CD4-positive, CD25-positive, alpha-beta regulatory T cell (primary cell): Measurements from ENCODE around the gene IFIT3. TPM values are rescaled to one million over a fixed set of nuclear protein-coding genes. Genes with fewer than 3 reads are reported as not detected.

Source experiments
- ATAC-seq, 2 donors: fragments of 150-1000 bp; cut with Tn5 transposase; one replicate each; pipeline ENCODE4 v1.10.0; 2021; ENCODE audit warnings: low read depth in 2 of 2, moderate number of reproducible peaks in 2 of 2, moderate library complexity in 1 of 2
- DNase-seq, 3 donors: peaks; one replicate each; pipeline versions ENCODE4 v3.0.0 to v3.0.0-alpha.2; 2012 to 2022; ENCODE audit warnings: mixed read lengths in 1 of 3
- H3K27ac ChIP-seq: one replicate; pipeline ENCODE4 v1.7.0; 2013; ENCODE audit warnings: mild to moderate bottlenecking, low read length; ENCODE audit not compliant: insufficient read depth, poor library complexity, severe bottlenecking
- H3K27me3 ChIP-seq: one replicate; pipeline ENCODE4 v1.7.0; 2013; ENCODE audit warnings: low read length; ENCODE audit not compliant: control insufficient read depth, insufficient read depth
- H3K36me3 ChIP-seq: one replicate; pipeline ENCODE4 v1.7.0; 2013; ENCODE audit warnings: mild to moderate bottlenecking, low read length, moderate library complexity; ENCODE audit not compliant: control insufficient read depth, insufficient read depth
- H3K4me1 ChIP-seq: 2 replicates; pipeline ENCODE4 v1.7.0; 2013; ENCODE audit warnings: mild to moderate bottlenecking, low read length; ENCODE audit not compliant: insufficient read depth, control insufficient read depth, poor library complexity, severe bottlenecking
- H3K4me3 ChIP-seq: one replicate; pipeline ENCODE4 v1.7.0; 2013; ENCODE audit warnings: low read depth, mild to moderate bottlenecking, low read length, moderate library complexity
- H3K9me3 ChIP-seq, 2 experiments: 1 replicate in 1 of 2; 2 replicates in 1 of 2; pipeline ENCODE4 v1.7.0; 2013; ENCODE audit warnings: low read length in 2 of 2, mild to moderate bottlenecking in 1 of 2, moderate library complexity in 1 of 2; ENCODE audit not compliant: control insufficient read depth in 2 of 2
- H3K27ac Mint-ChIP-seq, 3 donors: one replicate each; pipeline ENCODE4 v1.8.0; 2020 to 2022; ENCODE audit warnings: mild to moderate bottlenecking in 3 of 3, mixed read lengths in 3 of 3, moderate library complexity in 2 of 3
- H3K27me3 Mint-ChIP-seq: one replicate; pipeline ENCODE4 v1.8.0; 2022; ENCODE audit warnings: mild to moderate bottlenecking, mixed read lengths
- H3K36me3 Mint-ChIP-seq: one replicate; pipeline ENCODE4 v1.8.0; 2020; ENCODE audit warnings: mixed read lengths
- H3K4me1 Mint-ChIP-seq, 4 donors: one replicate each; pipeline ENCODE4 v1.8.0; 2020 to 2022; ENCODE audit warnings: mixed read lengths in 4 of 4, mild to moderate bottlenecking in 1 of 4
- H3K4me3 Mint-ChIP-seq, 4 donors: one replicate each; pipeline ENCODE4 v1.8.0; 2020 to 2022; ENCODE audit warnings: mild to moderate bottlenecking in 4 of 4, mixed read lengths in 4 of 4, moderate library complexity in 3 of 4
- H3K9me3 Mint-ChIP-seq, 7 donors: one replicate each; pipeline ENCODE4 v1.8.0; 2020 to 2022; ENCODE audit warnings: mixed read lengths in 7 of 7, mild to moderate bottlenecking in 3 of 7, moderate library complexity in 2 of 7
- polyA plus RNA-seq, 4 donors: library from polyadenylated mRNA; unstranded; fragments of 300-500 nt; fragmentation: Illumina TruSeq; gene quantifications; one replicate each; pipeline ENCODE4 v1.2.3, GENCODE V29; 2021
- total RNA-seq: library from RNA; stranded (reverse); gene quantifications from one replicate; pipeline ENCODE4 v1.2.3, GENCODE V29; 2022

Gene IFIT3
- total and polyA plus RNA-seq, 5 donors from 2014 or later = 9.0 to 25.9 (median 13.8) TPM

- no peak overlapping the region for H3K4me3 Mint-ChIP-seq
- peaks cover 0 to 1% (median 0%) of the 10 kb centered on the region in 7 donors for H3K9me3 Mint-ChIP-seq
- H3K4me3 ChIP-seq = no peak overlapping the region
- ATAC-seq (no peak), DNase-seq (no peak)
- no peak overlapping the region for H3K27ac ChIP-seq
- H3K27ac Mint-ChIP-seq = no peak overlapping the region
- no peaks in the 10 kb centered on the region for H3K27me3 ChIP-seq
- H3K4me1 ChIP-seq = peaks cover 7% of the 10 kb centered on the region
- no peaks in the 10 kb centered on the region for H3K36me3 ChIP-seq
- H3K9me3 ChIP-seq = no peaks in the 10 kb centered on the region
- H3K36me3 Mint-ChIP-seq = no peaks in the 10 kb centered on the region
- H3K4me1 Mint-ChIP-seq = peaks cover 9 to 23% (median 11%) of the 10 kb centered on the region in 4 donors
- no peaks in the 10 kb centered on the region for H3K27me3 Mint-ChIP-seq
These were observed 25.0 kb downstream of the IFIT3 start for GRCh38 chr10:89352802-89353201.

GRCh38 chr10:89355394-89355931 is 27.7 kb downstream of the IFIT3 start:
- H3K4me1 Mint-ChIP-seq = peaks cover 5 to 12% (median 10%) of the 10 kb centered on the region in 4 donors
- H3K36me3 ChIP-seq = no peaks in the 10 kb centered on the region
- peaks cover 0 to 3% (median 0%) of the 10 kb centered on the region in 7 donors for H3K9me3 Mint-ChIP-seq
- no peak overlapping the region for H3K27ac ChIP-seq
- DNase-seq (no peak), ATAC-seq (no peak)
- H3K9me3 ChIP-seq = no peaks in the 10 kb centered on the region
- no peaks in the 10 kb centered on the region for H3K36me3 Mint-ChIP-seq
- peaks cover 6% of the 10 kb centered on the region for H3K4me1 ChIP-seq
- no peak overlapping the region for H3K4me3 Mint-ChIP-seq
- no peaks in the 10 kb centered on the region for H3K27me3 ChIP-seq
- H3K27me3 Mint-ChIP-seq = no peaks in the 10 kb centered on the region
- no peak overlapping the region for H3K27ac Mint-ChIP-seq
- H3K4me3 ChIP-seq = no peak overlapping the region

- Mint-ChIP-seq H3K36me3 (no peaks in the 10 kb centered on the region), H3K4me1 (peaks cover 0 to 3% (median under 1%) of the 10 kb centered on the region in 4 donors), H3K27ac (no peak overlapping the region), H3K27me3 (no peaks in the 10 kb centered on the region), H3K4me3 (no peak overlapping the region), H3K9me3 (peaks cover 0 to 3% (median 0%) of the 10 kb centered on the region in 7 donors)
- no peaks in the 10 kb centered on the region for H3K36me3 ChIP-seq
- DNase-seq = no peak
- H3K4me1 ChIP-seq = no peaks in the 10 kb centered on the region
- H3K27me3 ChIP-seq = no peaks in the 10 kb centered on the region
- H3K27ac ChIP-seq = no peak overlapping the region
- no peak overlapping the region for H3K4me3 ChIP-seq
- no peak for ATAC-seq
- H3K9me3 ChIP-seq = no peaks in the 10 kb centered on the region
These were observed 29.3 kb downstream of the IFIT3 start for GRCh38 chr10:89357096-89357495.

- no peak overlapping the region for H3K4me3 ChIP-seq
- H3K27me3 ChIP-seq = no peaks in the 10 kb centered on the region
- H3K36me3 Mint-ChIP-seq = no peaks in the 10 kb centered on the region
- H3K4me1 ChIP-seq = no peaks in the 10 kb centered on the region
- H3K27ac Mint-ChIP-seq = no peak overlapping the region
- H3K9me3 Mint-ChIP-seq = peaks cover 0 to 3% (median 0%) of the 10 kb centered on the region in 7 donors
- H3K27me3 Mint-ChIP-seq = no peaks in the 10 kb centered on the region
- H3K36me3 ChIP-seq = no peaks in the 10 kb centered on the region
- ATAC-seq (no peak), DNase-seq (no peak)
- no peak overlapping the region for H3K27ac ChIP-seq
- H3K4me1 Mint-ChIP-seq = peaks cover 0 to 3% (median 1%) of the 10 kb centered on the region in 4 donors
- H3K4me3 Mint-ChIP-seq = no peak overlapping the region
- H3K9me3 ChIP-seq = no peaks in the 10 kb centered on the region
These were observed 30.2 kb downstream of the IFIT3 start for GRCh38 chr10:89357975-89358374.

GRCh38 chr10:89360157-89360556 is 32.4 kb downstream of the IFIT3 start:
- H3K27ac Mint-ChIP-seq = no peak overlapping the region
- Histone ChIP-seq H3K4me3 (no peak overlapping the region), H3K27me3 (no peaks in the 10 kb centered on the region), H3K27ac (no peak overlapping the region), H3K9me3 (no peaks in the 10 kb centered on the region), H3K36me3 (no peaks in the 10 kb centered on the region), H3K4me1 (no peaks in the 10 kb centered on the region)
- H3K4me3 Mint-ChIP-seq = no peak overlapping the region
- DNase-seq (no peak), ATAC-seq (no peak)
- no peaks in the 10 kb centered on the region for H3K36me3 Mint-ChIP-seq
- peaks cover 0 to 13% (median 5%) of the 10 kb centered on the region in 4 donors for H3K4me1 Mint-ChIP-seq
- H3K9me3 Mint-ChIP-seq = peaks cover 0 to 3% (median 0%) of the 10 kb centered on the region in 7 donors
- no peaks in the 10 kb centered on the region for H3K27me3 Mint-ChIP-seq

- Histone ChIP-seq H3K4me3 (no peak overlapping the region), H3K9me3 (no peaks in the 10 kb centered on the region), H3K36me3 (no peaks in the 10 kb centered on the region), H3K27ac (no peak overlapping the region), H3K4me1 (no peaks in the 10 kb centered on the region), H3K27me3 (no peaks in the 10 kb centered on the region)
- no peak overlapping the region for H3K27ac Mint-ChIP-seq
- H3K27me3 Mint-ChIP-seq = no peaks in the 10 kb centered on the region
- no peak overlapping the region for H3K4me3 Mint-ChIP-seq
- no peaks in the 10 kb centered on the region for H3K36me3 Mint-ChIP-seq
- DNase-seq = no peak
- H3K4me1 Mint-ChIP-seq = peaks cover 4 to 16% (median 9%) of the 10 kb centered on the region in 4 donors
- ATAC-seq = no peak
- peaks cover 0 to 3% (median 0%) of the 10 kb centered on the region in 7 donors for H3K9me3 Mint-ChIP-seq
These were observed 35.1 kb downstream of the IFIT3 start for GRCh38 chr10:89362929-89363328.

GRCh38 chr10:89363729-89364442 is 36.1 kb downstream of the IFIT3 start:
- no peaks in the 10 kb centered on the region for H3K36me3 Mint-ChIP-seq
- no peak overlapping the region for H3K27ac ChIP-seq

GRCh38 chr10:89364531-89364930 is 36.7 kb downstream of the IFIT3 start:
- Mint-ChIP-seq H3K4me1 (peaks cover 4 to 18% (median 10%) of the 10 kb centered on the region in 4 donors), H3K4me3 (no peak overlapping the region), H3K9me3 (peaks cover 0 to 3% (median 0%) of the 10 kb centered on the region in 7 donors), H3K27me3 (no peaks in the 10 kb centered on the region), H3K36me3 (no peaks in the 10 kb centered on the region), H3K27ac (no peak overlapping the region)
- no peak for DNase-seq
- Histone ChIP-seq H3K4me3 (no peak overlapping the region), H3K9me3 (no peaks in the 10 kb centered on the region), H3K27me3 (no peaks in the 10 kb centered on the region), H3K4me1 (no peaks in the 10 kb centered on the region), H3K27ac (no peak overlapping the region), H3K36me3 (no peaks in the 10 kb centered on the region)
- ATAC-seq = no peak

More at GRCh38 chr10:89363729-89364442, 36.1 kb downstream of the IFIT3 start:
- H3K4me1 ChIP-seq = no peaks in the 10 kb centered on the region
- H3K9me3 ChIP-seq = no peaks in the 10 kb centered on the region
- H3K4me3 ChIP-seq = no peak overlapping the region
- Mint-ChIP-seq H3K4me1 (peaks cover 4 to 18% (median 9%) of the 10 kb centered on the region in 4 donors), H3K4me3 (no peak overlapping the region), H3K9me3 (peaks cover 0 to 3% (median 0%) of the 10 kb centered on the region in 7 donors), H3K27me3 (no peaks in the 10 kb centered on the region), H3K27ac (peak overlapping the region in 1 of 3 donors; percentile 10)
- no peaks in the 10 kb centered on the region for H3K36me3 ChIP-seq
- ATAC-seq = no peak
- no peak for DNase-seq
- H3K27me3 ChIP-seq = no peaks in the 10 kb centered on the region
